CD4-positive, alpha-beta T cell treated with Interleukin-2 at 100 ng/mL for 4 hours (primary cell): ENCODE results near the gene MYBBP1A.
"Not testable (repeated sequence)": the region's sequence is repeated elsewhere in the genome, so short reads cannot be mapped to it uniquely, and the experiment has no call there.

ENCODE experiments used
- DNase-seq: peaks from one replicate; pipeline ENCODE4 v3.0.0-alpha.2; 2020; ENCODE audit warnings: low spot score

Gene MYBBP1A

GRCh38 chr17:4590042-4590441 is 34.9 kb upstream of the MYBBP1A start:
- not testable (repeated sequence) for DNase-seq

- DNase-seq, result no peak
Observed at GRCh38 chr17:4588898-4589625, 33.9 kb upstream of the MYBBP1A start.

- no peak for DNase-seq
Observed at GRCh38 chr17:4588391-4588790, 33.2 kb upstream of the MYBBP1A start.

DNA sequence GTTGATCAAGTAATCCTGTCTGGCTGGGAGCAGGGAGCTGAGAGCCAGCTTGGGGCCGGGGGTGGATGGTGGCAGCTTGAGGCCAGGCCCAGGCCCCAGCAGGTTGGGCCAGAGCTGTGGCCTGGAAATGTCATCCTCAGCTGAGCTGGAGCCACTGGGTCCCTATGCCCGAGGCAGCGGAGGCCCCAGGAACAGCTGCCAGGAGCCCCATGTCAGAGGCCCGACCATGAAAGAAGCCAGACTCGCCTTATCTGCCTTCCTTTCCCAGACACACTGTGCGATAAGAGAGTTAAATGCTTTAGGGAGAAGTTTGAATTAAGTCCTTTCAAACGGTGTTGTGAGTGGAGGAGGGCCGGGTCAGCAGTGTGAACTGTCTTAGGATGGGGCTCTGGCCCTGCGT is 32.6 kb upstream of the MYBBP1A start:
- DNase-seq, result no peak

GRCh38 chr17:4587195-4587594 is 32.0 kb upstream of the MYBBP1A start:
- DNase-seq, result no peak

GRCh38 chr17:4586043-4586442 is 30.9 kb upstream of the MYBBP1A start:
- DNase-seq, result no peak

DNA sequence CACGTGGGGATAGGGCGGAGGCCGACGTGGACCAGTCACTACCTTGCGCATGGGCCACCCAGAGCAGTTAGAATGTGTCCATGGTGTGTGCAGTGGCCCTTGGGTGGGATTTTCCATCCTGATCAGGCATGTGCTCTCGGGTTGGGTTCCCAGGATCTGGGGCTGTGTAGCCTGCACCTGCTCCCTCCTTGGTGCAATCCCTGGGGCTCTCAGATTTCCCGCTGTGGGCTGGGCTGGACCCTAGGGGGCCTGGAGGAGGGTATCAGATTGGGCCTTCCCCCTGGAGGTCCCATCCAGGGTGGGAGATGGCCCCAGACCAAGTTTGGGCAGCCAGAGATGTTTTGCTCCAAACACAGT is 30.4 kb upstream of the MYBBP1A start:
- no peak for DNase-seq

GRCh38 chr17:4584917-4585637 is 29.9 kb upstream of the MYBBP1A start:
- no peak for DNase-seq

- DNase-seq, result no peak
Observed at GRCh38 chr17:4584101-4584916, 29.1 kb upstream of the MYBBP1A start, which contains the start of gene SMTNL2. Gene SMTNL2, plus strand, starts transcription at chr17:4584529. Its CDS starts 77 bp downstream, at chr17:4584606.

DNA sequence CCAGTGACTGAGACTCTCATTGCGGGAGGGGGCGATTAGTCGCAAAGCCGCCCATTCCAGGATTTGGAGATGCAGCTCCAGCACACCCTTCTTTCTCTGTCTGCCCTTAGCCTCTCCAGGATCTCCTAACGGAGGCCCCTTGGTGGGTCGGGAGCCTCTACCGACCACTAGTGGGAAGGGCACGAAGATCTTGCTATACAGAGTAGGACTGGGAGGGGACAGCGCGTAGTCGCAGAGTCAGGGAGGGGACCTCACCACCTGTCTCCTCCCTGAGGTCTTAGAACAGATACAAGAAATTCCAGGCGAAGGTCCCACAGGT is 28.6 kb upstream of the MYBBP1A start:
- DNase-seq, result no peak

DNA sequence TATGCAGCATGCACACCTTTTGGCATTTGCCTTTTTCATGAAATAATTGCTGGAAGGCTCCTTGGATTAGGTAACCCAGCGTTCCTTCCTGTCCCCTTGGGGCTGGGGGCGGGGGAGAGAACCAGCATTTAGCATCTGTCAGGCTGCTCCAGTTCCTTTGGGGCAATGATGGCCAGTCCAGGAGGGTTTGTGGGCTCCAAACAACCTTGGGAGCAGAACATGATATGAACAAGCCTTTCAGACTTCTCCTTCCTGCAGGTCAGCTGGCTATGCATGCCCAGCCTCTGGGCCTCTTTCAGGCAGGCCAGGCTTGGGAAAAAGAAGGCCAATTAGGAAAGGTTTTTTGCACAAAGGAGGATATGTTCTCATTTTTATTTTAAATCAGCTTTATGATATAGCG is 28.0 kb upstream of the MYBBP1A start:
- no peak for DNase-seq

GRCh38 chr17:4582691-4583090 is 27.5 kb upstream of the MYBBP1A start:
- DNase-seq, result no peak

- no peak for DNase-seq
Observed at GRCh38 chr17:4582101-4582501, 26.9 kb upstream of the MYBBP1A start.

GRCh38 chr17:4580291-4580690 is 25.1 kb upstream of the MYBBP1A start:
- DNase-seq, result no peak

DNA sequence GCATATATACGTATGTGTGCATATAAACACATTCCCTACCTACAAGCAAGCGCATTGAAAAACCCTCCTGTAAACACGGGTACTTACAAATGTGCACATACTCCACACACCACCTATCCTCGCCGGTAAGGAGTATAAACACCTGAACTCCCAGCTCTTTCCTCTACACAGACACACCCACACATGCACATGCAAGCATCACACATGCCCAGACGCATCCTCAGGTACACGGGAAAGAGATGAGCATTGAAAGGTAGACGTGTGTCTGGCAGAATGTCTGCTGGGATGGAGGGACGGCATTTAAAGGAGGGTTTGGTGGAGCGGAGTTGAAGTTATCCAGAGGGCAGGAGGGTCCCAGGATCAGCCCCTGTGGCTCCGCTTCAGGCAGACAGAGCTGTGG is 24.5 kb upstream of the MYBBP1A start:
- DNase-seq, result no peak

DNA sequence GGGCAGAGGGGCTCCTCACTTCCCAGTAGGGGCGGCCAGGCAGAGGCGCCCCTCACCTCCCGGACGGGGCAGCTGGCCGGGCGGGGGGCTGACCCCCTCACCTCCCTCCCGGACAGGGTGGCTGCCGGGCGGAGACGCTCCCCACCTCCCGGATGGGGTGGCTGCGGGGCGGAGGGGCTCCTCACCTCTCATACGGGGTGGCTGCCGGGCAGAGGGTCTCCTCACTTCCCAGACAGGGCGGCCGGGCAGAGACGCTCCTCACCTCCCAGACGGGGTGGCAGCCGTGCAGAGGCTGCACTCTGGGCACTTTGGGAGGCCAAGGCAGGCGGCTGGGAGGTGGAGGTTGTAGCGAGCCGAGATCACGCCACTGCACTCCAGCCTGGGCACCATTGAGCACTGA is 23.2 kb upstream of the MYBBP1A start:
- not testable (repeated sequence) for DNase-seq

DNA sequence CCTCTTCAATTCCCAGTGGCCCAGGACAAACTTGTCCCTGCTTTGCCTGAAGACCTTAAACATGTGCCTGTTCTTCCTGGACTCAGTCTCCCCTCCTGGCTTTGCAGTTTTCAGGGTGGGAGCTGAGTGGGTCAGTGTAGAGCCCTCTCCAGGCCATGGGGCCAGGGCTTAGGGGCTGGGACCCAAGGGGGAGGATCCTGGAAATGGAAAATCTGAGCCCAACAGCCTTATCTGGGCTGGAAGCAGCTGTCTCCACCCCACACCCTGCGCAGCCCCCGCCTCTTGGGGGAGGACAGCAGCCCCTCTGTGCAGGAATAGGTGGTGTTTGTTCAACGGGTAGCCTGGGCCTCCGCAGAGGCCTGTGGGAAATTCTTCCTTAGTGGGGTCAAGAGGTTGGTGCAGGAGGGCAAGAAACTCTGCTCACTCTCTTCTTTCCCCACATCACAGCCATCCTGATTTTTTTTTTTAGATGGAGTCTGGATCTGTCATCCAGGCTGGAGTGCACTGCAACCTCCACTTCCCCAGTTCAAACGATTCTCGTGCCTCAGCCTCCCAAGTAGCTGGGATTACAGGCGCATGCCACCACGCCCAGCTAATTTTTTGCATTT is 22.3 kb upstream of the MYBBP1A start:
- no peak for DNase-seq

DNA sequence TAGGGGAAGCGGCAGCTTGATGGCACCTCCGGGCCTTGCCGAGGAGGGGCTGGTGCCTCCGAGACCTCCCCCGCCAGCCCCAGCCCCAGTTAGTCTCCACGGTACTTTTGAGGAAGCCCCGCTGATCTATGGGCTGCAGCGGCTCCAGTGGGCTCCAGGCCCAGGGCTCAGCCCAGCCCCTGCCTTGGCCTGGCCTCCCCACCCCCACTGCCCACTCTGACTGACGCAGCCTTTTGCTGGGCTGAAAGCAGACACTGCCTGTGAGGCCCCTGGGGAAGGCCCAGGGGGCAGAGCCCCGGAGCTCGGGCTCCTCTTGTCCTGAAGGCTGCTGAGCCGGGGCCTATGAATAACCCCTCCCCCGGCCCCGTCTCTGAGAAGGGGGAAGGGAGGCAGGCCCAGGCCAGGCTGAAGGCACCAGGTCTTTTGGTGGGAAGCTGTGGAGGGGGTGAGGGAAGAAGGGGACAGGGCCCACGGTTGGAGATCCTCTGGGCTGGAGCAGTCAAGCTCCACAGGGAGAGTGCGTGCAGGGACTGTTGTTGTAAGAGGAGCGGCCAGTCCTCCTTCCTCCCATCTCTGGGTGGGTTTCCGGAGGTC is 21.6 kb upstream of the MYBBP1A start:
- DNase-seq, result no peak

DNA sequence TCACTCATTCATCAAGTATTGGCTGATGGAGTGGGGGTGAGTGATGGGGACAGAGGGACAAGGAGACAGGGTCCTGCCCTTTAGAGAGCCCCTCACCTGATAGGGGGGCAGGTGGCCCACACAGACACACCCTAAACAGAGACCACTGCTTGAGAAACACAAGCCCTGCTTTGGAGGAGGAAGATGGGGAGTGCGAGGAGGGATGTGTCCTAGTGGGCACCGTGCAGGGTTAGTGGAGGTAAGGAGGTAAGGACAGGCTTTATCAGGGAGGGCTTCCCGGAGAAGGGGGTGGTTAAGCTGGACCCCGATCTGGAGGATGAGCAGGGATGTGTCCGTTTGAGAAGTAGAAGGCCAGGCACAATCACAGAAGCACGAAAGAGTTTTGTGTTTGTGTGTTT is 21.0 kb upstream of the MYBBP1A start:
- no peak for DNase-seq

GRCh38 chr17:4574448-4575045 is 19.4 kb upstream of the MYBBP1A start:
- no peak for DNase-seq

DNA sequence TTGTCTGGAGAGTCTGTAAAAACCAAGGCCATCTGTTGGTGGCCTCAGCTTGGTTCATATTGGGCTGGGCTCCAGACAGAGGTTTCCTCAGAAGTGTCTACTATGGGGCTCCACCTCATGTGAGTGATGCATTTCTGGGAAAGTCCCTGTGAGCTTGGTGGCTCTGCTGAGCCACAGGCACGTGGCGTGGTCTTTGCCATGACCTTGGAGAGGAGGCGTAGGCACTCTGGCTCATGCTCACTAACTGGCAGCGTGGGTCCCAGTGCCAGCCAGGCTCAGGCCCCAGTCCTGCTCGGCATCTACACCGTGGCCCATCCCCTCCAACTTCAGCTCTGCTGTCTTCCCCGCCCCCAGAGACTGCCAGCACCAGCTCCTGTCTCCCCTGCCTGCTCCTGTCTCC is 18.5 kb upstream of the MYBBP1A start:
- peak; percentile 70 for DNase-seq

DNA sequence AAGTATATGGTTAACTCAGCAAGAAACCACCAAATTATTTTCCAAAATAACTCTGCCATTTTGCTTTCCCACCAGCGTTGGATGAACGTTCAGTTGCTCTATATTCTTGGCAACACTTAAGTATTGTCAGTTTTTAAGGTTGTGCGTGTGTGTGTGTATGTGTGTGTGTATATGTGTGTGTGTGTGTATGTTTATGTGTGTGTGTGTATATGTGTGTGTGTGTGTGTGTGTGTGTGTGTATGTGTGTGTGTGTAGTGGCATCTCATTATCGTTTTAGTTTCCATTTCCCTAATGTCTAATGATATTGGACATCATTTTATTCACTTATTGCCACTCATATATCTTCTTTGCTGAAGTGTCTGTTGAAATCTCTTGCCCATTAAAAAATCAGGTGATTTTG is 17.9 kb upstream of the MYBBP1A start:
- DNase-seq, result no peak
